Measurements from ENCODE around the gene CDC7. TPM values are rescaled to one million over a fixed set of nuclear protein-coding genes. Genes with fewer than 3 reads are reported as not detected.

CDC7 gene
- polyA plus RNA-seq, 1 of the 3 experiments (the other 2 are of a cell fraction) = 2.6 TPM

GRCh38 chr1:91569411-91570119, 68.9 kb downstream of the CDC7 start (continued):
- peak; percentile 63; the same call in 1 of the 2 replicates for TF ChIP-seq MAX (IDR thresholded peaks at IDR 0.05; ENCODE audit: low read depth)
- TF ChIP-seq MEF2A (IDR thresholded peaks at IDR 0.05; ENCODE audit: borderline replicate concordance, low read depth) = no peak
- TF ChIP-seq FOSL2 (IDR thresholded peaks at IDR 0.05; ENCODE audit: borderline replicate concordance, low read depth) = peak; percentile 47; the same call in 1 of the 2 replicates
- no peak for TF ChIP-seq RCOR1 (IDR thresholded peaks at IDR 0.05; ENCODE audit: low read length)
- peak; percentile 31; the same call in 1 of the 2 replicates for TF ChIP-seq PBX3 (IDR thresholded peaks at IDR 0.05)

GRCh38 chr1:91570120-91570448, 69.4 kb downstream of the CDC7 start:
- 13% methylated on average over 2 of the region's 2 CpGs for WGBS (ENCODE audit: low lambda C conversion rate)
- DNase-seq = no peak
- H3K4me1 ChIP-seq (ENCODE audit: control insufficient read depth in 1 of 2, insufficient read depth in 2 of 2, low read depth in 1 of 2, low read length in 1 of 2) = no peaks in the 10 kb centered on the region
- no peaks in the 10 kb centered on the region for H3K9me2 ChIP-seq
- no peaks in the 10 kb centered on the region for H3K36me3 ChIP-seq (replicated peaks in 1 of 2; ENCODE audit: control insufficient read depth in 1 of 2, insufficient read depth in 2 of 2, low read length in 1 of 2)
- no peak overlapping the region for H3K4me3 ChIP-seq (ENCODE audit: low read depth in 2 of 2, low read length in 1 of 2)
- no peaks in the 10 kb centered on the region for H3K79me2 ChIP-seq (ENCODE audit: insufficient read depth)
- H3K27ac ChIP-seq (ENCODE audit: low read depth in 2 of 2, low read length in 1 of 2) = no peak overlapping the region
- ChIA-PET POLR2A (no interaction called here), CTCF (no interaction called here)
- no peak overlapping the region for H2AFZ ChIP-seq (ENCODE audit: low read depth)
- no peaks in the 10 kb centered on the region for H3K27me3 ChIP-seq (ENCODE audit: insufficient read depth)
- no peaks in the 10 kb centered on the region for H3K9me3 ChIP-seq
- no peaks in the 10 kb centered on the region for H4K20me1 ChIP-seq (ENCODE audit: insufficient read depth)
- H3K4me2 ChIP-seq = peak overlapping the region; percentile 19; the same call in 1 of the 2 replicates
- no peak overlapping the region for H3K9ac ChIP-seq
- no peaks in the 10 kb centered on the region for H3F3A ChIP-seq (replicated peaks; ENCODE audit: insufficient read depth)
- no peak for TF ChIP-seq RFX5 (IDR thresholded peaks at IDR 0.05; ENCODE audit: low read length)
- TF ChIP-seq TEAD4 (IDR thresholded peaks at IDR 0.05; ENCODE audit: borderline replicate concordance, insufficient read depth) = no peak
- TF ChIP-seq USF2 (IDR thresholded peaks at IDR 0.05; ENCODE audit: borderline replicate concordance, low read depth, low read length) = no peak
- no peak for TF ChIP-seq REST (IDR thresholded peaks at IDR 0.05; ENCODE audit: low read depth, low read length)
- TF ChIP-seq FOXJ3 (CRISPR knock-in tag; IDR thresholded peaks at IDR 0.05) = no peak
- TF ChIP-seq EZH2phosphoT487 (IDR thresholded peaks at IDR 0.05; ENCODE audit: borderline replicate concordance, low read depth) = no peak
- TF ChIP-seq IRF3 (IDR thresholded peaks at IDR 0.05; ENCODE audit: low read depth, low read length) = no peak
- TF ChIP-seq NRF1 (IDR thresholded peaks at IDR 0.05; ENCODE audit: low read depth, low read length) = no peak
- TF ChIP-seq GABPA (IDR thresholded peaks at IDR 0.05; ENCODE audit: low read depth) = no peak
- no peak for TF ChIP-seq MXI1 (IDR thresholded peaks at IDR 0.05; ENCODE audit: low read depth, low read length)
- no peak for TF ChIP-seq SMC3 (IDR thresholded peaks at IDR 0.05; ENCODE audit: low read depth, low read length)
- no peak for TF ChIP-seq TAF1 (IDR thresholded peaks at IDR 0.05; ENCODE audit: borderline replicate concordance, low read depth, low read length)
- TF ChIP-seq CTCF (IDR thresholded peaks at IDR 0.05) = no peak
- TF ChIP-seq RXRA (IDR thresholded peaks at IDR 0.05; ENCODE audit: borderline replicate concordance, low read depth) = no peak
- no peak for TF ChIP-seq POLR2AphosphoS5 (IDR thresholded peaks at IDR 0.05; ENCODE audit: low read depth, low read length)
- no peak for TF ChIP-seq FOXM1 (IDR thresholded peaks at IDR 0.05; ENCODE audit: low read depth)
- no peak for TF ChIP-seq MEF2A (IDR thresholded peaks at IDR 0.05; ENCODE audit: borderline replicate concordance, low read depth)
- no peak for TF ChIP-seq RAD21 (IDR thresholded peaks at IDR 0.05; ENCODE audit: low read length)

Data from SK-N-SH (cell line).